NCI-H524 treated with DMSO at 0.1 percent for 48 hours (cell line): ENCODE measurements around the gene EIPR1.
A peak's percentile ranks its signal among the peaks of the same experiment; 100 is the strongest.
"Not testable (repeated sequence)": the region's sequence is repeated elsewhere in the genome, so short reads cannot be mapped to it uniquely, and the experiment has no call there.

Experiments used
- DNase-seq: peaks from one replicate; lab custom pipeline; 2025; lab: John Stamatoyannopoulos, UW

Gene EIPR1

GRCh38 chr2:3357926-3358325 is 19.7 kb downstream of the EIPR1 start:
- no peak for DNase-seq

- DNase-seq: not testable (repeated sequence)
Measured at GRCh38 chr2:3357446-3357845, 20.2 kb downstream of the EIPR1 start.

- DNase-seq: no peak
Measured at GRCh38 chr2:3356799-3357198, 20.8 kb downstream of the EIPR1 start.

GRCh38 chr2:3355951-3356569 is 21.6 kb downstream of the EIPR1 start:
- DNase-seq: peak; percentile 10

GRCh38 chr2:3354986-3355385 is 22.6 kb downstream of the EIPR1 start:
- DNase-seq: no peak

GRCh38 chr2:3349211-3349693 is 28.4 kb downstream of the EIPR1 start:
- DNase-seq: no peak

- DNase-seq: no peak
Measured at GRCh38 chr2:3348767-3349166, 28.9 kb downstream of the EIPR1 start.

GRCh38 chr2:3345621-3346020 is 32.0 kb downstream of the EIPR1 start:
- no peak for DNase-seq

- DNase-seq: no peak
Measured at GRCh38 chr2:3344897-3345296, 32.7 kb downstream of the EIPR1 start.

GRCh38 chr2:3343012-3343411 is 34.6 kb downstream of the EIPR1 start:
- DNase-seq: no peak

- no peak for DNase-seq
Measured at GRCh38 chr2:3342324-3342723, 35.3 kb downstream of the EIPR1 start.

- no peak for DNase-seq
Measured at GRCh38 chr2:3341336-3341735, 36.3 kb downstream of the EIPR1 start.

GRCh38 chr2:3340144-3340543 is 37.5 kb downstream of the EIPR1 start:
- DNase-seq: no peak

- no peak for DNase-seq
Measured at GRCh38 chr2:3338340-3338739, 39.3 kb downstream of the EIPR1 start.

- no peak for DNase-seq
Measured at GRCh38 chr2:3336844-3337243, 40.8 kb downstream of the EIPR1 start.

- no peak for DNase-seq
Measured at GRCh38 chr2:3334392-3335345, 42.9 kb downstream of the EIPR1 start.

- DNase-seq: no peak
Measured at GRCh38 chr2:3332133-3332532, 45.5 kb downstream of the EIPR1 start.

- DNase-seq: no peak
Measured at GRCh38 chr2:3329491-3329890, 48.1 kb downstream of the EIPR1 start.

GRCh38 chr2:3326871-3327270 is 50.7 kb downstream of the EIPR1 start:
- DNase-seq: no peak

GRCh38 chr2:3326182-3326537 is 51.5 kb downstream of the EIPR1 start:
- DNase-seq: no peak

- DNase-seq: no peak
Measured at GRCh38 chr2:3325458-3326181, 52.0 kb downstream of the EIPR1 start.

- no peak for DNase-seq
Measured at GRCh38 chr2:3324404-3325281, 53.0 kb downstream of the EIPR1 start.
